HepG2 (cell line): ENCODE data around the gene KIAA1958. TPM values are rescaled to one million over a fixed set of nuclear protein-coding genes. Genes with fewer than 3 reads are reported as not detected.

Experiments used
- ATAC-seq: fragments of 200-7000 bp; cut with Tn5 transposase; 3 replicates; pipeline ENCODE4 v1.9.1; 2020; ENCODE audit warnings: mild to moderate bottlenecking, moderate library complexity
- BruUV-seq: library from RNA; stranded (reverse); fragments of 400-500 nt; replicated peaks from 2 replicates; lab custom pipeline; 2021; lab: Mats Ljungman, UMichigan
- CTCF ChIA-PET: fragments of 300-600 bp; formaldehyde crosslinking; extraction: SDS; loops from one replicate; lab custom pipeline; 2021; ENCODE audit warnings: low total read pairs, inconsistent platforms, low intra/inter-chr PET ratio; lab: Yijun Ruan, JAX
- POLR2A ChIA-PET: fragments of 350-600 bp; sonication (Branson Sonifier 250); formaldehyde crosslinking; loops from one replicate; lab custom pipeline; 2020; ENCODE audit warnings: antibody characterized with exemption, inconsistent platforms; lab: Yijun Ruan, JAX
- DNase-seq: peaks from one replicate; pipeline ENCODE4 v3.0.0-alpha.2; 2015; ENCODE audit warnings: low spot score
- FAIRE-seq: peaks from 3 replicates; lab custom pipeline; 2011; peaks lifted over from hg19 to GRCh38; lab: Jason Lieb, UNC
- H2AFZ ChIP-seq: one replicate; pipeline ENCODE4 v1.6.1; 2011; ENCODE audit warnings: low read length, inconsistent platforms
- H3K27ac ChIP-seq: fragments of 300-600 bp; 3 replicates; pipeline ENCODE4 v1.8.0; 2011; ENCODE audit warnings: mixed run types, mild to moderate bottlenecking, mixed read lengths, low read length, inconsistent platforms; ENCODE audit not compliant: insufficient read depth; ENCODE audit errors: extremely low read length
- H3K27me3 ChIP-seq, 2 experiments: fragments of 200-600 bp in 1 of 2; 2 replicates in 1 of 2; 3 replicates in 1 of 2; pipeline versions ENCODE4 v1.6.0 to v1.8.0; 2011; ENCODE audit warnings: low read length in 2 of 2, mild to moderate bottlenecking in 2 of 2, moderate library complexity in 2 of 2, inconsistent platforms in 1 of 2; ENCODE audit not compliant: insufficient read depth in 2 of 2, control insufficient read depth in 1 of 2
- H3K36me3 ChIP-seq, 2 experiments: fragments of 200-600 bp in 1 of 2; replicated peaks in 1 of 2; 2 replicates in 1 of 2; 3 replicates in 1 of 2; pipeline versions ENCODE4 v1.5.1 to v1.8.0; 2011; ENCODE audit warnings: low read length in 2 of 2, inconsistent platforms in 1 of 2; ENCODE audit not compliant: insufficient read depth in 2 of 2, control insufficient read depth in 1 of 2
- H3K4me1 ChIP-seq: 2 replicates; pipeline ENCODE4 v1.5.1; 2012; ENCODE audit warnings: low read length, inconsistent platforms; ENCODE audit not compliant: insufficient read depth
- H3K4me2 ChIP-seq: 2 replicates; pipeline ENCODE4 v1.6.0; 2011; ENCODE audit warnings: low read depth, low read length, inconsistent platforms
- H3K4me3 ChIP-seq, 3 experiments: fragments of 200-600 bp in 1 of 3; sonication (generic), shearing (Covaris generic) in 1 of 3; replicated peaks in 1 of 3; 2 replicates each; pipeline ENCODE4 v1.5.1; 2011 to 2016; ENCODE audit warnings: low read length in 3 of 3, inconsistent platforms in 2 of 3, low read depth in 2 of 3, mild to moderate bottlenecking in 2 of 3, control low read depth in 1 of 3, mixed read lengths in 1 of 3; ENCODE audit not compliant: insufficient read depth in 1 of 3
- H3K79me2 ChIP-seq: one replicate; pipeline ENCODE4 v1.6.1; 2011; ENCODE audit warnings: low read length, inconsistent platforms; ENCODE audit not compliant: insufficient read depth
- H3K9ac ChIP-seq: 2 replicates; pipeline ENCODE4 v1.6.0; 2011; ENCODE audit warnings: mild to moderate bottlenecking, low read depth, low read length, inconsistent platforms; ENCODE audit not compliant: insufficient read depth
- H3K9me3 ChIP-seq: 2 replicates; pipeline ENCODE4 v1.5.1; 2012; ENCODE audit warnings: mild to moderate bottlenecking, low read length
- H4K20me1 ChIP-seq: 2 replicates; pipeline ENCODE4 v1.6.0; 2011; ENCODE audit warnings: inconsistent platforms, mild to moderate bottlenecking, low read length, moderate library complexity; ENCODE audit not compliant: insufficient read depth
- CHD2 ChIP-seq: IDR thresholded peaks from 2 replicates; pipeline ENCODE4 v1.6.1; 2011; ENCODE audit warnings: low read depth, low read length, improper control_type of control experiment
- DPF2 ChIP-seq: sonication (generic); formaldehyde crosslinking; IDR thresholded peaks from 2 replicates; pipeline ENCODE4 v1.4.0; 2020; ENCODE audit warnings: mild to moderate bottlenecking, low read depth, missing genetic modification reagents, borderline replicate concordance
- DZIP1 ChIP-seq: sonication (generic); formaldehyde crosslinking; IDR thresholded peaks from 2 replicates; pipeline ENCODE4 v1.5.0; 2020; ENCODE audit warnings: mild to moderate bottlenecking, missing genetic modification reagents
- FOSL1 ChIP-seq: sonication (generic); formaldehyde crosslinking; IDR thresholded peaks from 2 replicates; pipeline ENCODE4 v1.9.0; 2021; ENCODE audit warnings: missing genetic modification reagents, borderline replicate concordance
- HIVEP1 ChIP-seq: sonication (generic); formaldehyde crosslinking; IDR thresholded peaks from 2 replicates; pipeline ENCODE4 v1.4.0; 2020; ENCODE audit warnings: mild to moderate bottlenecking, missing genetic modification reagents
- HNRNPK ChIP-seq: fragments of 200-400 bp; formaldehyde crosslinking; IDR thresholded peaks from 2 replicates; pipeline ENCODE4 v1.6.1; 2018; ENCODE audit warnings: low read length, low read depth, moderate library complexity, mild to moderate bottlenecking; ENCODE audit not compliant: poor library complexity, severe bottlenecking
- HOXD1 ChIP-seq: sonication (generic); formaldehyde crosslinking; IDR thresholded peaks from 2 replicates; pipeline ENCODE4 v1.5.0; 2020; ENCODE audit warnings: missing genetic modification reagents
- JUND ChIP-seq: sonication (generic); formaldehyde crosslinking; IDR thresholded peaks from 2 replicates; pipeline ENCODE4 v1.8.0; 2022; ENCODE audit warnings: mild to moderate bottlenecking, missing genetic modification reagents
- NR3C1 ChIP-seq: sonication (generic); formaldehyde crosslinking; IDR thresholded peaks from 2 replicates; pipeline ENCODE4 v1.4.0; 2020; ENCODE audit warnings: missing genetic modification reagents
- ZMYM2 ChIP-seq: sonication (generic); formaldehyde crosslinking; IDR thresholded peaks from 2 replicates; pipeline ENCODE4 v1.8.0; 2022; ENCODE audit warnings: mild to moderate bottlenecking, missing genetic modification reagents
- ZNF225 ChIP-seq: sonication (generic); formaldehyde crosslinking; IDR thresholded peaks from 2 replicates; pipeline ENCODE4 v1.4.0; 2020; ENCODE audit warnings: mild to moderate bottlenecking, missing genetic modification reagents
- WGBS: methylation state at CpG from one replicate; pipeline ENCODE4 v1.1.6; 2017; ENCODE audit warnings: low lambda C conversion rate; 5-methylcytosine and 5-hydroxymethylcytosine counted together
- in situ Hi-C: cut with HindIII; loops from 2 replicates; pipeline ENCODE4 v1.10.0; 2017; ENCODE audit warnings: low pct_unique_long_range_greater_than_20kb; ENCODE audit not compliant: extremely low pct_ligation_motif_present
- intact Hi-C: fragments of 100-400 bp; cut with micrococcal nuclease; formaldehyde crosslinking; loops from one replicate; pipeline ENCODE4 v1.10.0; 2022; ENCODE audit not compliant: unreplicated experiment
- polyA plus RNA-seq, 8 experiments: library from polyadenylated mRNA; depleted of rRNA in 3 of 8; stranded (reverse) in 7 of 8; unstranded in 1 of 8; fragments of >200 nt; fragmentation: Illumina TruSeq in 4 of 8; extraction: Trizol in 4 of 8; gene quantifications; 2 replicates each; pipeline versions ENCODE4 v1.2.1 to v1.2.3, GENCODE V29; 2011 to 2016; ENCODE audit warnings: low read depth in 4 of 8, missing spikeins in 1 of 8, mixed read lengths in 1 of 8; ENCODE audit not compliant: insufficient read depth in 1 of 8
- total RNA-seq, 5 experiments: library from RNA; depleted of rRNA; stranded (reverse); fragments of >200 nt; fragmentation: Illumina TruSeq; extraction: Trizol; gene quantifications; 2 replicates each; pipeline ENCODE4 v1.2.3, GENCODE V29; 2016; ENCODE audit warnings: low read depth in 1 of 5

The KIAA1958 gene
- total and polyA plus RNA-seq, 2 of the 13 experiments (the other 11 are each of a cell fraction or from before 2014, with no cell fraction given) = 8.5 to 10.3 TPM

GRCh38 chr9:112552229-112553056 is 65.8 kb downstream of the KIAA1958 start:
- Histone ChIP-seq H3K36me3 (no peaks in the 10 kb centered on the region), H3K4me2 (no peak overlapping the region), H3K4me1 (peaks cover 23% of the 10 kb centered on the region), H4K20me1 (peaks cover 4% of the 10 kb centered on the region), H3K79me2 (peaks cover 49% of the 10 kb centered on the region), H3K27me3 (no peaks in the 10 kb centered on the region), H3K9ac (no peak overlapping the region), H2AFZ (no peak overlapping the region), H3K9me3 (no peaks in the 10 kb centered on the region), H3K27ac (no peak overlapping the region), H3K4me3 (no peak overlapping the region)
- intact Hi-C loops (no loop called here), in situ Hi-C loops (no loop called here)
- ChIA-PET POLR2A (no interaction called here), CTCF (no interaction called here)
- DNase-seq = no peak
- FAIRE-seq = no peak
- ATAC-seq = no peak
- WGBS = 80% methylated on average over 9 of the region's 9 CpGs
- no peak for TF ChIP-seq HOXD1
- TF ChIP-seq HNRNPK = peak; percentile 34
- TF ChIP-seq ZMYM2 (CRISPR knock-in tag) = no peak
- no peak for TF ChIP-seq JUND (CRISPR knock-in tag)
- no TSS peak for BruUV-seq

GRCh38 chr9:112553256-112553826 is 66.7 kb downstream of the KIAA1958 start:
- Histone ChIP-seq H3K4me2 (no peak overlapping the region), H3K27ac (no peak overlapping the region), H3K9ac (no peak overlapping the region), H3K9me3 (no peaks in the 10 kb centered on the region), H3K36me3 (no peaks in the 10 kb centered on the region), H3K27me3 (no peaks in the 10 kb centered on the region), H3K4me1 (peaks cover 23% of the 10 kb centered on the region), H2AFZ (no peak overlapping the region), H4K20me1 (peaks cover 4% of the 10 kb centered on the region), H3K4me3 (no peak overlapping the region), H3K79me2 (peaks cover 50% of the 10 kb centered on the region)
- DNase-seq (no peak), ATAC-seq (no peak), FAIRE-seq (no peak)
- POLR2A ChIA-PET = interaction anchor here (0.7 kb wide), 1 partner anchor 61 kb away, joined by 3 read pairs; no protein-coding TSS in a partner anchor
- WGBS = 96% methylated on average over 2 of the region's 2 CpGs
- intact Hi-C loops (no loop called here), in situ Hi-C loops (no loop called here)
- BruUV-seq = no TSS peak
- CTCF ChIA-PET = no interaction called here
- no peak for TF ChIP-seq CHD2
- TF ChIP-seq FOSL1 = no peak
- TF ChIP-seq NR3C1 (CRISPR knock-in tag) = no peak
- TF ChIP-seq DPF2 (CRISPR knock-in tag) = no peak
- no peak for TF ChIP-seq ZNF225 (CRISPR knock-in tag)
- TF ChIP-seq HIVEP1 = no peak
- TF ChIP-seq DZIP1 (CRISPR knock-in tag) = no peak
